Measurements from ENCODE around the gene LRP10. TPM values are rescaled to one million over a fixed set of nuclear protein-coding genes. Genes with fewer than 3 reads are reported as not detected.

LRP10 gene
- total and polyA plus RNA-seq, 2 donors (not counting 1 experiment from before 2014, with no cell fraction given): 99.7 to 120 TPM

DNA sequence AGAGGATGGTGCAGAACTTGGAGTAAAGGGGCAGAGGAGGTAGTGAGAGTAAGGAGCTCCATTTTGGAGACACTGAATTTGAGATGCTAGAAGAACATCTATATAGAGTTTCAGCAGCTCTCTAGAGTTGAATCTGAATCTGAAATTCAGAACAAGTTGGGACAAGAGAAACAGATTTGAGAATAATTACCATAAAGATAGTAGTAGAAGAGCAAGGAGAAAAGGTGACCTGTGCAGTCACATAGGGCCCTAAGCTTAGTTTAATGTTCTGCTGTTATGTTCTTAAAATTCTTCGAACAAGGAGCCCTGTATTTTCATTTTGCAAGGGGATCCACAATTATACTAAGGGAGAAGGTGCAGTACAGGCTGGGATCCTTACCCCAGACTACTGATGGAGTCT, 18.9 kb downstream of the LRP10 start:
- no peaks in the 10 kb centered on the region for H4K20me1 ChIP-seq (ENCODE audit: control insufficient read depth, insufficient read depth, low read length, poor library complexity, severe bottlenecking)
- peaks cover 11% of the 10 kb centered on the region for H3K79me2 ChIP-seq (ENCODE audit: control insufficient read depth, insufficient read depth, low read length)
- no peak overlapping the region for H3K27ac ChIP-seq (ENCODE audit: low read length in 2 of 2)
- H2AFZ ChIP-seq (ENCODE audit: insufficient read depth, low read depth, low read length, poor library complexity, severe bottlenecking): no peak overlapping the region
- Mint-ChIP-seq H3K4me3 (no peak overlapping the region), H3K9me3 (ENCODE audit: insufficient read depth) (no peaks in the 10 kb centered on the region), H3K27me3 (no peaks in the 10 kb centered on the region), H3K4me1 (peaks cover 40% of the 10 kb centered on the region), H3K27ac (peak overlapping the region; percentile 75)
- H3K9me3 ChIP-seq (ENCODE audit: control extremely low read depth in 1 of 3, control insufficient read depth in 2 of 3, insufficient read depth in 1 of 3, low read length in 2 of 3): no peaks in the 10 kb centered on the region
- TF ChIP-seq CTCF (IDR thresholded peaks at IDR 0.05) (no peak), EZH2 (IDR thresholded peaks at IDR 0.05; ENCODE audit: borderline replicate concordance, insufficient read depth, low read depth, low read length, poor library complexity, severe bottlenecking) (no peak)
- CTCF ChIA-PET: interaction anchor here (3.6 to 6.7 kb wide), 3 partner anchors 11 to 320 kb away, joined by 24 to 76 read pairs (median 52); partner anchors contain the start of gene LRP10
- H3K36me3 ChIP-seq (replicated peaks in 1 of 2; ENCODE audit: control extremely low read depth in 1 of 2, control insufficient read depth in 1 of 2, extremely low read depth in 1 of 2, insufficient read depth in 2 of 2, low read length in 1 of 2): peaks cover 0 to 6% of the 10 kb centered on the region in 2 experiments
- H3K9ac ChIP-seq (ENCODE audit: low read length): no peak overlapping the region
- POLR2A ChIA-PET: no interaction called here
- WGBS (ENCODE audit: insufficient coverage): no CpG with 5 or more reads among the region's 1 CpG
- no peak for ATAC-seq (ENCODE audit: low read depth)
- H3K4me3 ChIP-seq (ENCODE audit: control extremely low read depth in 1 of 5, extremely low read depth in 1 of 5, insufficient read depth in 1 of 5, low read depth in 2 of 5, low read length in 4 of 5): no peak overlapping the region
- H3K27me3 ChIP-seq (replicated peaks in 1 of 4; ENCODE audit: control extremely low read depth in 1 of 4, control insufficient read depth in 3 of 4, insufficient read depth in 4 of 4, low read length in 3 of 4): no peaks in the 10 kb centered on the region
- no peak for DNase-seq
- peaks cover 39 to 47% of the 10 kb centered on the region in 2 donors for H3K4me1 ChIP-seq (ENCODE audit: control insufficient read depth in 2 of 2, insufficient read depth in 2 of 2, low read length in 2 of 2)
- no peak overlapping the region for H3K4me2 ChIP-seq (replicated peaks; ENCODE audit: low read depth, low read length, poor library complexity, severe bottlenecking)
- intact Hi-C loops (cut with micrococcal nuclease): no loop called here

DNA sequence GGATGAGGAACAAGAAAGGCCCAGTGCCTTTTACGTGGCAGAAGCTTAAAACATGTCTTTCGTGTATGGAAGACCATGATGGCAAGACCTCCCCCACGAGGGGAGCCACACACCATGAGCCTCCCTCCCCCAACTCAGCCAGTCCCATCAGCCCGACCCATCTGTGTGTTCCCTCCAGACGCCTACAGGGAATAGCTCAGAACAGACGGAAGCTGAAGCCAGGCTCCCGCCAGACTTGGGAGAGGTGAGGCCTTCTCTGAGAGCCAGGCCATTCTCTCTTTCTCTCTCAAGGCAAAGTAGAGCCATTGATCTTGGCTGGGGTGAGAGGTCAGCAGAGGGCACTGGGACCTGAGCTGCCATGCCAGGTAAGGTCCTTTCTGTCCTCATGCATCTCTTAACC, 20.9 kb downstream of the LRP10 start:
- TF ChIP-seq EZH2 (IDR thresholded peaks at IDR 0.05; ENCODE audit: borderline replicate concordance, insufficient read depth, low read depth, low read length, poor library complexity, severe bottlenecking) (no peak), CTCF (IDR thresholded peaks at IDR 0.05) (no peak)
- H3K27ac Mint-ChIP-seq: peak overlapping the region; percentile 53
- CTCF ChIA-PET: interaction anchor here (1.5 to 6.7 kb wide), 3 partner anchors 9 to 40 kb away, joined by 5 to 76 read pairs (median 52); partner anchors contain the start of gene LRP10
- H3K4me3 Mint-ChIP-seq: no peak overlapping the region
- H3K27me3 Mint-ChIP-seq: no peaks in the 10 kb centered on the region
- Histone ChIP-seq H3K4me2 (replicated peaks; ENCODE audit: low read depth, low read length, poor library complexity, severe bottlenecking) (no peak overlapping the region), H2AFZ (ENCODE audit: insufficient read depth, low read depth, low read length, poor library complexity, severe bottlenecking) (no peak overlapping the region), H3K4me1 (ENCODE audit: control insufficient read depth in 2 of 2, insufficient read depth in 2 of 2, low read length in 2 of 2) (peaks cover 28% of the 10 kb centered on the region in 2 donors), H3K9me3 (ENCODE audit: control extremely low read depth in 1 of 3, control insufficient read depth in 2 of 3, insufficient read depth in 1 of 3, low read length in 2 of 3) (no peaks in the 10 kb centered on the region), H4K20me1 (ENCODE audit: control insufficient read depth, insufficient read depth, low read length, poor library complexity, severe bottlenecking) (no peaks in the 10 kb centered on the region), H3K4me3 (ENCODE audit: control extremely low read depth in 1 of 5, extremely low read depth in 1 of 5, insufficient read depth in 1 of 5, low read depth in 2 of 5, low read length in 4 of 5) (no peak overlapping the region), H3K79me2 (ENCODE audit: control insufficient read depth, insufficient read depth, low read length) (peaks cover 11% of the 10 kb centered on the region), H3K27me3 (replicated peaks in 1 of 4; ENCODE audit: control extremely low read depth in 1 of 4, control insufficient read depth in 3 of 4, insufficient read depth in 4 of 4, low read length in 3 of 4) (no peaks in the 10 kb centered on the region), H3K36me3 (replicated peaks in 1 of 2; ENCODE audit: control extremely low read depth in 1 of 2, control insufficient read depth in 1 of 2, extremely low read depth in 1 of 2, insufficient read depth in 2 of 2, low read length in 1 of 2) (peaks cover 0 to 6% of the 10 kb centered on the region in 2 experiments), H3K27ac (ENCODE audit: low read length in 2 of 2) (no peak overlapping the region), H3K9ac (ENCODE audit: low read length) (no peak overlapping the region)
- intact Hi-C loops (cut with micrococcal nuclease): no loop called here
- ATAC-seq (ENCODE audit: low read depth): no peak
- 95% methylated on average over 3 of the region's 7 CpGs for WGBS (ENCODE audit: insufficient coverage)
- POLR2A ChIA-PET: interaction anchor here (0.6 kb wide), 1 partner anchor 10 kb away, joined by 9 read pairs; no protein-coding TSS in a partner anchor
- no peak for DNase-seq
- H3K9me3 Mint-ChIP-seq (ENCODE audit: insufficient read depth): no peaks in the 10 kb centered on the region
- H3K4me1 Mint-ChIP-seq: peaks cover 26% of the 10 kb centered on the region
